Astrocyte (in vitro differentiated cells and primary cell): ENCODE measurements around the gene CACNB1. TPM values are rescaled to one million over a fixed set of nuclear protein-coding genes. Genes with fewer than 3 reads are reported as not detected.

Source experiments
- total RNA-seq: library from RNA; stranded (reverse); gene quantifications from 2 replicates; pipeline ENCODE4 v1.2.1, GENCODE V29; 2021

Gene CACNB1
- total RNA-seq, 1 donor from 2014 or later: 16.6 TPM

Other genes with a start within 250 kb of the CACNB1 start
- gene FBXO47, start 230.3 kb downstream of the CACNB1 start, total RNA-seq: not detected in 2 replicates
- gene PLXDC1, start 46.0 kb downstream of the CACNB1 start, total RNA-seq: 8.9 and 13.8 TPM in 2 replicates
- gene ARL5C, start 31.5 kb downstream of the CACNB1 start, total RNA-seq: not detected in 2 replicates
- 1,346 and 1,451 TPM in 2 replicates for gene RPL19, start 2.6 kb upstream of the CACNB1 start, total RNA-seq
- gene STAC2, start 28.3 kb upstream of the CACNB1 start, total RNA-seq: not detected in 2 replicates
- gene FBXL20, start 204.0 kb upstream of the CACNB1 start, total RNA-seq: 18.3 and 21.6 TPM in 2 replicates